ENCODE measurements around the gene PPP1R3E. TPM values are rescaled to one million over a fixed set of nuclear protein-coding genes. Genes with fewer than 3 reads are reported as not detected.
"Not testable (repeated sequence)": the region's sequence is repeated elsewhere in the genome, so short reads cannot be mapped to it uniquely, and the experiment has no call there.

Gene PPP1R3E
- total RNA-seq, 1 experiment from 2014 or later: 70.4 TPM

GRCh38 chr14:23345987-23346692 is 43.5 kb upstream of the PPP1R3E start:
- H3K9ac ChIP-seq (ENCODE audit: low read length): no peak overlapping the region
- no peaks in the 10 kb centered on the region for H3K36me3 ChIP-seq (ENCODE audit: insufficient read depth, low read length)
- H3K4me2 ChIP-seq (ENCODE audit: low read depth, low read length, poor library complexity, severe bottlenecking): no peak overlapping the region
- no peaks in the 10 kb centered on the region for H3K27me3 ChIP-seq (ENCODE audit: low read length)
- no peaks in the 10 kb centered on the region for H3K9me2 ChIP-seq (replicated peaks; ENCODE audit: insufficient read depth, low read length)
- H4K20me1 ChIP-seq (ENCODE audit: insufficient read depth, low read depth, low read length): no peaks in the 10 kb centered on the region
- H3K9me3 ChIP-seq (ENCODE audit: low read length): no peaks in the 10 kb centered on the region
- H3K4me1 ChIP-seq (ENCODE audit: low read length): no peaks in the 10 kb centered on the region
- no peak for DNase-seq
- H3K4me3 ChIP-seq (ENCODE audit: low read length): no peak overlapping the region
- H3K27ac ChIP-seq (ENCODE audit: low read length): no peak overlapping the region
- no peak overlapping the region for H2AFZ ChIP-seq (ENCODE audit: low read length)
- H3K79me2 ChIP-seq (ENCODE audit: low read length): no peaks in the 10 kb centered on the region

GRCh38 chr14:23344481-23344880 is 41.8 kb upstream of the PPP1R3E start:
- Histone ChIP-seq H3K4me3 (ENCODE audit: low read length) (no peak overlapping the region), H3K9me2 (replicated peaks; ENCODE audit: insufficient read depth, low read length) (no peaks in the 10 kb centered on the region), H2AFZ (ENCODE audit: low read length) (no peak overlapping the region), H4K20me1 (ENCODE audit: insufficient read depth, low read depth, low read length) (no peaks in the 10 kb centered on the region), H3K27ac (ENCODE audit: low read length) (no peak overlapping the region), H3K4me1 (ENCODE audit: low read length) (no peaks in the 10 kb centered on the region), H3K79me2 (ENCODE audit: low read length) (no peaks in the 10 kb centered on the region), H3K36me3 (ENCODE audit: insufficient read depth, low read length) (no peaks in the 10 kb centered on the region), H3K27me3 (ENCODE audit: low read length) (0 out of 2 replicates have a peak, but pooled peaks cover 2% of the 10 kb centered on the region), H3K9me3 (ENCODE audit: low read length) (peaks cover 5% of the 10 kb centered on the region; the same call in 1 of the 2 replicates), H3K9ac (ENCODE audit: low read length) (no peak overlapping the region), H3K4me2 (ENCODE audit: low read depth, low read length, poor library complexity, severe bottlenecking) (no peak overlapping the region)
- DNase-seq: no peak

GRCh38 chr14:23339506-23340268 is 37.0 kb upstream of the PPP1R3E start:
- H3K9ac ChIP-seq (ENCODE audit: low read length): no peak overlapping the region
- H3K36me3 ChIP-seq (ENCODE audit: insufficient read depth, low read length): no peaks in the 10 kb centered on the region
- no peak for DNase-seq
- H3K9me3 ChIP-seq (ENCODE audit: low read length): peaks cover 12% of the 10 kb centered on the region; the same call in 1 of the 2 replicates
- H3K27ac ChIP-seq (ENCODE audit: low read length): no peak overlapping the region
- H2AFZ ChIP-seq (ENCODE audit: low read length): no peak overlapping the region
- H3K4me1 ChIP-seq (ENCODE audit: low read length): no peaks in the 10 kb centered on the region
- no peak overlapping the region for H3K4me3 ChIP-seq (ENCODE audit: low read length)
- no peaks in the 10 kb centered on the region for H3K79me2 ChIP-seq (ENCODE audit: low read length)
- H3K4me2 ChIP-seq (ENCODE audit: low read depth, low read length, poor library complexity, severe bottlenecking): no peak overlapping the region
- H3K27me3 ChIP-seq (ENCODE audit: low read length): 0 out of 2 replicates have a peak, but pooled peaks cover 2% of the 10 kb centered on the region
- no peaks in the 10 kb centered on the region for H4K20me1 ChIP-seq (ENCODE audit: insufficient read depth, low read depth, low read length)
- H3K9me2 ChIP-seq (replicated peaks; ENCODE audit: insufficient read depth, low read length): no peaks in the 10 kb centered on the region

- Histone ChIP-seq H2AFZ (ENCODE audit: low read length) (no peak overlapping the region), H3K4me3 (ENCODE audit: low read length) (no peak overlapping the region), H4K20me1 (ENCODE audit: insufficient read depth, low read depth, low read length) (no peaks in the 10 kb centered on the region), H3K4me2 (ENCODE audit: low read depth, low read length, poor library complexity, severe bottlenecking) (no peak overlapping the region), H3K27me3 (ENCODE audit: low read length) (0 out of 2 replicates have a peak, but pooled peaks cover 2% of the 10 kb centered on the region), H3K79me2 (ENCODE audit: low read length) (no peaks in the 10 kb centered on the region), H3K9ac (ENCODE audit: low read length) (no peak overlapping the region), H3K9me3 (ENCODE audit: low read length) (peaks cover 11% of the 10 kb centered on the region; the same call in 1 of the 2 replicates), H3K27ac (ENCODE audit: low read length) (no peak overlapping the region), H3K36me3 (ENCODE audit: insufficient read depth, low read length) (no peaks in the 10 kb centered on the region), H3K9me2 (replicated peaks; ENCODE audit: insufficient read depth, low read length) (no peaks in the 10 kb centered on the region), H3K4me1 (ENCODE audit: low read length) (no peaks in the 10 kb centered on the region)
- DNase-seq: no peak
Measured at GRCh38 chr14:23335623-23336022, 33.0 kb upstream of the PPP1R3E start.

GRCh38 chr14:23327947-23328744 is 25.5 kb upstream of the PPP1R3E start:
- H3K9ac ChIP-seq (ENCODE audit: low read length): no peak overlapping the region
- no peak overlapping the region for H2AFZ ChIP-seq (ENCODE audit: low read length)
- no peaks in the 10 kb centered on the region for H3K9me3 ChIP-seq (ENCODE audit: low read length)
- H3K27ac ChIP-seq (ENCODE audit: low read length): no peak overlapping the region
- no peak overlapping the region for H3K4me3 ChIP-seq (ENCODE audit: low read length)
- H3K9me2 ChIP-seq (replicated peaks; ENCODE audit: insufficient read depth, low read length): no peaks in the 10 kb centered on the region
- no peaks in the 10 kb centered on the region for H3K27me3 ChIP-seq (ENCODE audit: low read length)
- peaks cover 20% of the 10 kb centered on the region for H3K36me3 ChIP-seq (ENCODE audit: insufficient read depth, low read length)
- peaks cover 9% of the 10 kb centered on the region for H3K79me2 ChIP-seq (ENCODE audit: low read length)
- H3K4me1 ChIP-seq (ENCODE audit: low read length): peaks cover 16% of the 10 kb centered on the region
- H3K4me2 ChIP-seq (ENCODE audit: low read depth, low read length, poor library complexity, severe bottlenecking): no peak overlapping the region
- no peaks in the 10 kb centered on the region for H4K20me1 ChIP-seq (ENCODE audit: insufficient read depth, low read depth, low read length)
- peak; percentile 93 for DNase-seq

GRCh38 chr14:23326491-23327332 is 24.1 kb upstream of the PPP1R3E start:
- peaks cover 6% of the 10 kb centered on the region; the same call in 1 of the 2 replicates for H4K20me1 ChIP-seq (ENCODE audit: insufficient read depth, low read depth, low read length)
- peaks cover 23% of the 10 kb centered on the region for H3K79me2 ChIP-seq (ENCODE audit: low read length)
- H3K9me3 ChIP-seq (ENCODE audit: low read length): no peaks in the 10 kb centered on the region
- H3K27me3 ChIP-seq (ENCODE audit: low read length): no peaks in the 10 kb centered on the region
- H2AFZ ChIP-seq (ENCODE audit: low read length): no peak overlapping the region
- no peaks in the 10 kb centered on the region for H3K9me2 ChIP-seq (replicated peaks; ENCODE audit: insufficient read depth, low read length)
- H3K4me1 ChIP-seq (ENCODE audit: low read length): peaks cover 23% of the 10 kb centered on the region
- peak overlapping the region; percentile 2; the same call in 1 of the 2 replicates for H3K27ac ChIP-seq (ENCODE audit: low read length)
- no peak overlapping the region for H3K4me3 ChIP-seq (ENCODE audit: low read length)
- H3K4me2 ChIP-seq (ENCODE audit: low read depth, low read length, poor library complexity, severe bottlenecking): no peak overlapping the region
- DNase-seq: peak; percentile 67
- H3K9ac ChIP-seq (ENCODE audit: low read length): no peak overlapping the region
- H3K36me3 ChIP-seq (ENCODE audit: insufficient read depth, low read length): peaks cover 28% of the 10 kb centered on the region

- not testable (repeated sequence) for H2AFZ ChIP-seq (ENCODE audit: low read length); H3K4me2 ChIP-seq (ENCODE audit: low read depth, low read length, poor library complexity, severe bottlenecking); H3K27ac ChIP-seq (ENCODE audit: low read length); H3K4me3 ChIP-seq (ENCODE audit: low read length); DNase-seq; H3K27me3 ChIP-seq (ENCODE audit: low read length); H3K9me2 ChIP-seq (replicated peaks; ENCODE audit: insufficient read depth, low read length); H3K9me3 ChIP-seq (ENCODE audit: low read length); H4K20me1 ChIP-seq (ENCODE audit: insufficient read depth, low read depth, low read length); H3K9ac ChIP-seq (ENCODE audit: low read length)
- H3K79me2 ChIP-seq (ENCODE audit: low read length): peaks cover 26% of the 10 kb centered on the region
- peaks cover 28% of the 10 kb centered on the region for H3K36me3 ChIP-seq (ENCODE audit: insufficient read depth, low read length)
- H3K4me1 ChIP-seq (ENCODE audit: low read length): peaks cover 23% of the 10 kb centered on the region
Measured at GRCh38 chr14:23325746-23326145, 23.1 kb upstream of the PPP1R3E start.

All from Karpas-422 (cell line).